NT2/D1 (cell line): Measurements from ENCODE around the gene SNAP47.

Experiments used
- SUZ12 ChIP-seq: IDR thresholded peaks from 2 replicates; pipeline ENCODE4 v1.6.1; 2011; ENCODE audit not compliant: insufficient read length, insufficient read depth; ENCODE audit errors: extremely low read depth
- ZNF274 ChIP-seq: IDR thresholded peaks from 2 replicates; pipeline ENCODE4 v1.6.1; 2011; ENCODE audit warnings: mild to moderate bottlenecking, low read depth, low read length

DNA sequence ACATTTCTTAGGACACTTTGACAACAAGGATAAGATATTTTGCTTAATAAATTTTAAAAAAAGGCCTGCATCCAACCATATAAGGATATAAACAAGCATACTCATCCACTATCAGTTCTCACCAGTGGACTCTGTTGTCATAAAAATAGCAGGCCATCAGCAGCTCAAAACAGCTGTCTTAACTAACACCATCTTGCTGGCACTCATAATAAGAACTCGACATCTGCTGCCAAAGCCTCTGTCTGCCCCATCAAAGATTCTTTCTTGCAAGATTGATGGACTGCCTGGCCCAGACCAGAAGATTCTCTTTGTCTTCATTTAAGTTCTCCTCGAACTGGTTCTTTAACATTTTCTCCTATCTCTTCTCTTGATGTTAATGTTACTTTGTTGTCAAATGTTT is 10.2 kb upstream of the SNAP47 start:
- no peak for TF ChIP-seq SUZ12
- no peak for TF ChIP-seq ZNF274
